HepG2 (cell line): Measurements from ENCODE around the gene MTPN. TPM values are rescaled to one million over a fixed set of nuclear protein-coding genes. Genes with fewer than 3 reads are reported as not detected.

Experiments
- ATAC-seq: fragments of 200-7000 bp; cut with Tn5 transposase; 3 replicates; pipeline ENCODE4 v1.9.1; 2020; ENCODE audit warnings: mild to moderate bottlenecking, moderate library complexity
- BruUV-seq: library from RNA; stranded (reverse); fragments of 400-500 nt; replicated peaks from 2 replicates; lab custom pipeline; 2021; lab: Mats Ljungman, UMichigan
- CTCF ChIA-PET: fragments of 300-600 bp; formaldehyde crosslinking; extraction: SDS; loops from one replicate; lab custom pipeline; 2021; ENCODE audit warnings: low total read pairs, inconsistent platforms, low intra/inter-chr PET ratio; lab: Yijun Ruan, JAX
- POLR2A ChIA-PET: fragments of 350-600 bp; sonication (Branson Sonifier 250); formaldehyde crosslinking; loops from one replicate; lab custom pipeline; 2020; ENCODE audit warnings: antibody characterized with exemption, inconsistent platforms; lab: Yijun Ruan, JAX
- DNase-seq: peaks from one replicate; pipeline ENCODE4 v3.0.0-alpha.2; 2015; ENCODE audit warnings: low spot score
- FAIRE-seq: peaks from 3 replicates; lab custom pipeline; 2011; peaks lifted over from hg19 to GRCh38; lab: Jason Lieb, UNC
- H2AFZ ChIP-seq: one replicate; pipeline ENCODE4 v1.6.1; 2011; ENCODE audit warnings: low read length, inconsistent platforms
- H3K27ac ChIP-seq: fragments of 300-600 bp; 3 replicates; pipeline ENCODE4 v1.8.0; 2011; ENCODE audit warnings: mixed run types, mild to moderate bottlenecking, mixed read lengths, low read length, inconsistent platforms; ENCODE audit not compliant: insufficient read depth; ENCODE audit errors: extremely low read length
- H3K27me3 ChIP-seq, 2 experiments: fragments of 200-600 bp in 1 of 2; 2 replicates in 1 of 2; 3 replicates in 1 of 2; pipeline versions ENCODE4 v1.6.0 to v1.8.0; 2011; ENCODE audit warnings: low read length in 2 of 2, mild to moderate bottlenecking in 2 of 2, moderate library complexity in 2 of 2, inconsistent platforms in 1 of 2; ENCODE audit not compliant: insufficient read depth in 2 of 2, control insufficient read depth in 1 of 2
- H3K36me3 ChIP-seq, 2 experiments: fragments of 200-600 bp in 1 of 2; replicated peaks in 1 of 2; 2 replicates in 1 of 2; 3 replicates in 1 of 2; pipeline versions ENCODE4 v1.5.1 to v1.8.0; 2011; ENCODE audit warnings: low read length in 2 of 2, inconsistent platforms in 1 of 2; ENCODE audit not compliant: insufficient read depth in 2 of 2, control insufficient read depth in 1 of 2
- H3K4me1 ChIP-seq: 2 replicates; pipeline ENCODE4 v1.5.1; 2012; ENCODE audit warnings: low read length, inconsistent platforms; ENCODE audit not compliant: insufficient read depth
- H3K4me2 ChIP-seq: 2 replicates; pipeline ENCODE4 v1.6.0; 2011; ENCODE audit warnings: low read depth, low read length, inconsistent platforms
- H3K4me3 ChIP-seq, 3 experiments: fragments of 200-600 bp in 1 of 3; sonication (generic), shearing (Covaris generic) in 1 of 3; replicated peaks in 1 of 3; 2 replicates each; pipeline ENCODE4 v1.5.1; 2011 to 2016; ENCODE audit warnings: low read length in 3 of 3, inconsistent platforms in 2 of 3, low read depth in 2 of 3, mild to moderate bottlenecking in 2 of 3, control low read depth in 1 of 3, mixed read lengths in 1 of 3; ENCODE audit not compliant: insufficient read depth in 1 of 3
- H3K79me2 ChIP-seq: one replicate; pipeline ENCODE4 v1.6.1; 2011; ENCODE audit warnings: low read length, inconsistent platforms; ENCODE audit not compliant: insufficient read depth
- H3K9ac ChIP-seq: 2 replicates; pipeline ENCODE4 v1.6.0; 2011; ENCODE audit warnings: mild to moderate bottlenecking, low read depth, low read length, inconsistent platforms; ENCODE audit not compliant: insufficient read depth
- H3K9me3 ChIP-seq: 2 replicates; pipeline ENCODE4 v1.5.1; 2012; ENCODE audit warnings: mild to moderate bottlenecking, low read length
- H4K20me1 ChIP-seq: 2 replicates; pipeline ENCODE4 v1.6.0; 2011; ENCODE audit warnings: inconsistent platforms, mild to moderate bottlenecking, low read length, moderate library complexity; ENCODE audit not compliant: insufficient read depth
- CENPT ChIP-seq: sonication (generic); formaldehyde crosslinking; IDR thresholded peaks from 2 replicates; pipeline ENCODE4 v1.8.0; 2022; ENCODE audit warnings: low read depth, mild to moderate bottlenecking, moderate library complexity, missing genetic modification reagents
- HNRNPL ChIP-seq: fragments of 200-400 bp; formaldehyde crosslinking; IDR thresholded peaks from 2 replicates; pipeline ENCODE4 v1.6.1; 2017; ENCODE audit warnings: mild to moderate bottlenecking, low read depth, low read length
- KDM2A ChIP-seq: sonication (generic); formaldehyde crosslinking; IDR thresholded peaks from 2 replicates; pipeline ENCODE4 v1.4.0; 2020; ENCODE audit warnings: low read depth, missing genetic modification reagents, borderline replicate concordance
- KMT2B ChIP-seq: IDR thresholded peaks from 2 replicates; pipeline ENCODE4 v1.6.1; 2016; ENCODE audit warnings: missing genetic modification reagents, missing compliant biosample characterization
- ZNF33A ChIP-seq: sonication (generic); formaldehyde crosslinking; IDR thresholded peaks from 2 replicates; pipeline ENCODE4 v1.5.1; 2020; ENCODE audit warnings: missing genetic modification reagents, mild to moderate bottlenecking, moderate library complexity, borderline replicate concordance
- ZUFSP ChIP-seq: sonication (generic); formaldehyde crosslinking; IDR thresholded peaks from 2 replicates; pipeline ENCODE4 v1.9.0; 2021; ENCODE audit warnings: missing genetic modification reagents, mild to moderate bottlenecking, borderline replicate concordance
- WGBS: methylation state at CpG from one replicate; pipeline ENCODE4 v1.1.6; 2017; ENCODE audit warnings: low lambda C conversion rate; 5-methylcytosine and 5-hydroxymethylcytosine counted together
- in situ Hi-C: cut with HindIII; loops from 2 replicates; pipeline ENCODE4 v1.10.0; 2017; ENCODE audit warnings: low pct_unique_long_range_greater_than_20kb; ENCODE audit not compliant: extremely low pct_ligation_motif_present
- intact Hi-C: fragments of 100-400 bp; cut with micrococcal nuclease; formaldehyde crosslinking; loops from one replicate; pipeline ENCODE4 v1.10.0; 2022; ENCODE audit not compliant: unreplicated experiment
- polyA plus RNA-seq, 8 experiments: library from polyadenylated mRNA; depleted of rRNA in 3 of 8; stranded (reverse) in 7 of 8; unstranded in 1 of 8; fragments of >200 nt; fragmentation: Illumina TruSeq in 4 of 8; extraction: Trizol in 4 of 8; gene quantifications; 2 replicates each; pipeline versions ENCODE4 v1.2.1 to v1.2.3, GENCODE V29; 2011 to 2016; ENCODE audit warnings: low read depth in 4 of 8, missing spikeins in 1 of 8, mixed read lengths in 1 of 8; ENCODE audit not compliant: insufficient read depth in 1 of 8
- total RNA-seq, 5 experiments: library from RNA; depleted of rRNA; stranded (reverse); fragments of >200 nt; fragmentation: Illumina TruSeq; extraction: Trizol; gene quantifications; 2 replicates each; pipeline ENCODE4 v1.2.3, GENCODE V29; 2016; ENCODE audit warnings: low read depth in 1 of 5
- TF ChIP-seq, protein P1 (sequence below): sonication (generic); formaldehyde crosslinking; IDR thresholded peaks from 2 replicates; pipeline ENCODE4 v1.5.0; 2020; ENCODE audit warnings: missing genetic modification reagents
- TF ChIP-seq, protein P2 (sequence below): sonication (generic); formaldehyde crosslinking; IDR thresholded peaks from 2 replicates; pipeline ENCODE4 v1.5.0; 2020; ENCODE audit warnings: missing genetic modification reagents

Gene MTPN
- total and polyA plus RNA-seq, 2 of the 13 experiments (the other 11 are each of a cell fraction or from before 2014, with no cell fraction given) = 31.1 to 71.7 TPM

DNA sequence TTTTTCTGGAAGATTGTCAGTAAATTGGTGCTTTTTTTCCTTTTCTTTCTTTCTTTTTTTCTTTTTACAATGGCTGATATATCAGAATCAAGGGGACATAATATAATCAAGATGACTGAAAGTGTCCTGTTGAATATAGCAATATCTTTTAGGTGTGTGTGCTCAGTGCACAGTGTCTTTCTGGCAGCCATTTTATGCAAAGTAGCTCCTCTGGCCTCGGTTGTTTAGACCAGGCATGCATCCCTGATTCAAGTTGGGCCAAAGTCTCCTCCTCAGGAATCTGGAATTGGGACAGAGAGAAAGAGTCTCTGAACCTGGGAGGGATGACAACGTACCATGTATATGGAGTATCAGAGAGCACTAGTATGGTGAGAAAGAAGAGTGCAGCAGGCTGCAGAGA lies 49.0 kb upstream of the MTPN start:
- ChIA-PET CTCF (no interaction called here), POLR2A (no interaction called here)
- no peak for FAIRE-seq

DNA sequence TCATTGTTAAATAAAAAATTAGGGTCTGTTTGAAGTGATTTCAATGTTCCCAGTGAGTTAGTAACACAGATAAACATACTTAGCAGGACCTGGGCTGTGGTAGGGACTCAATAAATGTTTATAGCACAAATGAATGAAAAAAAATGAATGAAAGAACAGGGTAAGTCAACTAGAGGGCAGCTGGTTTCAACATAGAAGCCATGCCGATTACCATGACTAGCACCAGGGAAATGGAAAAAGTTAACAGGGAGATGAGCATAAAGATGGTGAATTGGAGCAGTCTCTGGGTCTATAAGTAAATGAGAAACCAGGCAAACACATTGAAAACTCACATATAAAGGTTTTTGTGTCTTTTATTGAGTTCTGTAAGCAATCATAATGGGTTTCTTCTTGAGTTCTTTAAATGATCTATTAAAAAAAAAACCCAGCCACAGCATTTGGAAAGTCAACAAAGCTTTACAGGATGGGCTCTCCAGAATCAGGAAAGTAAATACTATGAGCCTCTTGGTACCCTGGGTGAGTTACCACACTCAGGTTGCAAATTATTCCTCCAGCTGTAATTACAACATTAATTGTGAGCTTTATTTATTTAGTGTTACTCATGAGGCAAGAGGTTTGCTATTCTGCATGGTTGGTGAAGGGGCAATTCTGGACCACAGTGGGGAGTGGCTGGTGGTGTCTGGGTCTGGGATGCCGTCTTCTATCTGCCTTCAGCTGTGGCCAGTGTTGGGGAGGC lies 46.1 kb upstream of the MTPN start:
- H4K20me1 ChIP-seq = no peaks in the 10 kb centered on the region
- ATAC-seq = no peak
- H3K4me2 ChIP-seq = no peak overlapping the region
- no TSS peak for BruUV-seq
- DNase-seq = no peak
- intact Hi-C loops (no loop called here), in situ Hi-C loops (no loop called here)
- no peaks in the 10 kb centered on the region for H3K36me3 ChIP-seq
- no peak overlapping the region for H3K27ac ChIP-seq
- WGBS = 23% methylated on average over 2 of the region's 2 CpGs
- no peak overlapping the region for H3K4me3 ChIP-seq
- ChIA-PET POLR2A (no interaction called here), CTCF (no interaction called here)
- no peak overlapping the region for H3K9ac ChIP-seq
- H3K79me2 ChIP-seq = no peaks in the 10 kb centered on the region
- no peaks in the 10 kb centered on the region for H3K9me3 ChIP-seq
- TF ChIP-seq KDM2A (CRISPR knock-in tag) = no peak
- no peak for TF ChIP-seq CENPT (CRISPR knock-in tag)
- TF ChIP-seq, protein P1, sequence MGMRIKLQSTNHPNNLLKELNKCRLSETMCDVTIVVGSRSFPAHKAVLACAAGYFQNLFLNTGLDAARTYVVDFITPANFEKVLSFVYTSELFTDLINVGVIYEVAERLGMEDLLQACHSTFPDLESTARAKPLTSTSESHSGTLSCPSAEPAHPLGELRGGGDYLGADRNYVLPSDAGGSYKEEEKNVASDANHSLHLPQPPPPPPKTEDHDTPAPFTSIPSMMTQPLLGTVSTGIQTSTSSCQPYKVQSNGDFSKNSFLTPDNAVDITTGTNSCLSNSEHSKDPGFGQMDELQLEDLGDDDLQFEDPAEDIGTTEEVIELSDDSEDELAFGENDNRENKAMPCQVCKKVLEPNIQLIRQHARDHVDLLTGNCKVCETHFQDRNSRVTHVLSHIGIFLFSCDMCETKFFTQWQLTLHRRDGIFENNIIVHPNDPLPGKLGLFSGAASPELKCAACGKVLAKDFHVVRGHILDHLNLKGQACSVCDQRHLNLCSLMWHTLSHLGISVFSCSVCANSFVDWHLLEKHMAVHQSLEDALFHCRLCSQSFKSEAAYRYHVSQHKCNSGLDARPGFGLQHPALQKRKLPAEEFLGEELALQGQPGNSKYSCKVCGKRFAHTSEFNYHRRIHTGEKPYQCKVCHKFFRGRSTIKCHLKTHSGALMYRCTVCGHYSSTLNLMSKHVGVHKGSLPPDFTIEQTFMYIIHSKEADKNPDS (CRISPR knock-in tag) = no peak
- TF ChIP-seq, protein P2, sequence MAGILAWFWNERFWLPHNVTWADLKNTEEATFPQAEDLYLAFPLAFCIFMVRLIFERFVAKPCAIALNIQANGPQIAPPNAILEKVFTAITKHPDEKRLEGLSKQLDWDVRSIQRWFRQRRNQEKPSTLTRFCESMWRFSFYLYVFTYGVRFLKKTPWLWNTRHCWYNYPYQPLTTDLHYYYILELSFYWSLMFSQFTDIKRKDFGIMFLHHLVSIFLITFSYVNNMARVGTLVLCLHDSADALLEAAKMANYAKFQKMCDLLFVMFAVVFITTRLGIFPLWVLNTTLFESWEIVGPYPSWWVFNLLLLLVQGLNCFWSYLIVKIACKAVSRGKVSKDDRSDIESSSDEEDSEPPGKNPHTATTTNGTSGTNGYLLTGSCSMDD (CRISPR knock-in tag) = no peak
- no peak for TF ChIP-seq KMT2B (CRISPR knock-in tag)
- no peak for TF ChIP-seq ZUFSP (CRISPR knock-in tag)
- TF ChIP-seq HNRNPL = no peak
- TF ChIP-seq, all 625 proteins: peak for 0
- H3K27me3 ChIP-seq = peaks cover 0 to 7% of the 10 kb centered on the region in 2 experiments; a peak in 1 of 5 replicates
- H2AFZ ChIP-seq = no peak overlapping the region
- no peaks in the 10 kb centered on the region for H3K4me1 ChIP-seq
- no peak for FAIRE-seq

More for the DNA sequence above, 49.0 kb upstream of the MTPN start:
- Histone ChIP-seq H3K4me3 (no peak overlapping the region), H3K9ac (no peak overlapping the region), H3K36me3 (no peaks in the 10 kb centered on the region), H3K9me3 (no peaks in the 10 kb centered on the region), H3K4me2 (no peak overlapping the region), H3K27me3 (no peaks in the 10 kb centered on the region), H3K27ac (no peak overlapping the region), H3K4me1 (no peaks in the 10 kb centered on the region), H2AFZ (no peak overlapping the region), H4K20me1 (no peaks in the 10 kb centered on the region), H3K79me2 (no peaks in the 10 kb centered on the region)
- intact Hi-C loops = no loop called here
- WGBS = 0% methylated on average over 2 of the region's 2 CpGs
- in situ Hi-C loops = no loop called here
- no TSS peak for BruUV-seq
- ATAC-seq (no peak), DNase-seq (no peak)
- TF ChIP-seq KDM2A (CRISPR knock-in tag) (no peak), ZNF33A (CRISPR knock-in tag) (no peak)
